ENCODE measurements around the gene SHANK2. TPM values are rescaled to one million over a fixed set of nuclear protein-coding genes. Genes with fewer than 3 reads are reported as not detected.

SHANK2 gene
- total RNA-seq, 1 experiment from 2014 or later: 0.71 TPM

- CTCF ChIA-PET: no interaction called here
- peaks cover 3% of the 10 kb centered on the region for H3K4me1 ChIP-seq (ENCODE audit: insufficient read depth, low read length, poor library complexity, severe bottlenecking)
- no peak for DNase-seq (ENCODE audit: low spot score)
- no peaks in the 10 kb centered on the region for H3K36me3 ChIP-seq (ENCODE audit: insufficient read depth, low read length, poor library complexity, severe bottlenecking)
- no peak for TF ChIP-seq EZH2 (IDR thresholded peaks at IDR 0.05; ENCODE audit: borderline replicate concordance, low read depth, low read length, poor library complexity, severe bottlenecking)
- TF ChIP-seq CTCF (conservative IDR thresholded peaks at IDR 0.05; ENCODE audit: low read depth, low read length): no peak
- intact Hi-C loops (cut with micrococcal nuclease; ENCODE audit: unreplicated experiment): no loop called here
- H3K27ac ChIP-seq (ENCODE audit: low read depth, low read length, poor library complexity, severe bottlenecking): no peak overlapping the region
- H3K27me3 ChIP-seq (replicated peaks; ENCODE audit: insufficient read depth, low read depth, low read length, poor library complexity): peaks cover 50% of the 10 kb centered on the region
- H3K9me3 ChIP-seq (ENCODE audit: low read depth, low read length, poor library complexity, severe bottlenecking): no peaks in the 10 kb centered on the region
- BruUV-seq (replicated peaks): no TSS peak
- POLR2A ChIA-PET (ENCODE audit: low non-redundant PET): interaction anchor here (0.6 kb wide), 1 partner anchor 1385 kb away, joined by 3 read pairs; no protein-coding TSS in a partner anchor
- H3K4me3 ChIP-seq (ENCODE audit: low read depth, low read length, poor library complexity, severe bottlenecking): no peak overlapping the region
These were observed 2.9 kb upstream of the SHANK2 start for GRCh38 chr11:71255323-71255722.

GRCh38 chr11:71253794-71254193, 1.4 kb upstream of the SHANK2 start:
- H3K27ac ChIP-seq (ENCODE audit: low read depth, low read length, poor library complexity, severe bottlenecking): no peak overlapping the region
- H3K9me3 ChIP-seq (ENCODE audit: low read depth, low read length, poor library complexity, severe bottlenecking): no peaks in the 10 kb centered on the region
- TF ChIP-seq EZH2 (IDR thresholded peaks at IDR 0.05; ENCODE audit: borderline replicate concordance, low read depth, low read length, poor library complexity, severe bottlenecking): no peak
- TF ChIP-seq CTCF (conservative IDR thresholded peaks at IDR 0.05; ENCODE audit: low read depth, low read length): no peak
- no peak overlapping the region for H3K4me3 ChIP-seq (ENCODE audit: low read depth, low read length, poor library complexity, severe bottlenecking)
- DNase-seq (ENCODE audit: low spot score): no peak
- peaks cover 3% of the 10 kb centered on the region for H3K4me1 ChIP-seq (ENCODE audit: insufficient read depth, low read length, poor library complexity, severe bottlenecking)
- BruUV-seq (replicated peaks): no TSS peak
- ChIA-PET POLR2A (ENCODE audit: low non-redundant PET) (no interaction called here), CTCF (no interaction called here)
- H3K27me3 ChIP-seq (replicated peaks; ENCODE audit: insufficient read depth, low read depth, low read length, poor library complexity): peaks cover 64% of the 10 kb centered on the region
- intact Hi-C loops (cut with micrococcal nuclease; ENCODE audit: unreplicated experiment): no loop called here
- H3K36me3 ChIP-seq (ENCODE audit: insufficient read depth, low read length, poor library complexity, severe bottlenecking): no peaks in the 10 kb centered on the region

- H3K36me3 ChIP-seq (ENCODE audit: insufficient read depth, low read length, poor library complexity, severe bottlenecking): no peaks in the 10 kb centered on the region
- CTCF ChIA-PET: interaction anchor here (0.5 kb wide), 1 partner anchor 164 kb away, joined by 3 read pairs; no protein-coding TSS in a partner anchor
- no peak overlapping the region for H3K27ac ChIP-seq (ENCODE audit: low read depth, low read length, poor library complexity, severe bottlenecking)
- H3K27me3 ChIP-seq (replicated peaks; ENCODE audit: insufficient read depth, low read depth, low read length, poor library complexity): peaks cover 67% of the 10 kb centered on the region
- no TSS peak for BruUV-seq (replicated peaks)
- H3K4me1 ChIP-seq (ENCODE audit: insufficient read depth, low read length, poor library complexity, severe bottlenecking): peaks cover 3% of the 10 kb centered on the region
- peak overlapping the region; percentile 36 for H3K4me3 ChIP-seq (ENCODE audit: low read depth, low read length, poor library complexity, severe bottlenecking)
- no peaks in the 10 kb centered on the region for H3K9me3 ChIP-seq (ENCODE audit: low read depth, low read length, poor library complexity, severe bottlenecking)
- peak; percentile 65 for TF ChIP-seq EZH2 (IDR thresholded peaks at IDR 0.05; ENCODE audit: borderline replicate concordance, low read depth, low read length, poor library complexity, severe bottlenecking)
- no peak for TF ChIP-seq CTCF (conservative IDR thresholded peaks at IDR 0.05; ENCODE audit: low read depth, low read length)
- POLR2A ChIA-PET (ENCODE audit: low non-redundant PET): no interaction called here
- intact Hi-C loops (cut with micrococcal nuclease; ENCODE audit: unreplicated experiment): no loop called here
- no peak for DNase-seq (ENCODE audit: low spot score)
These were observed 673 bp upstream of the SHANK2 start for GRCh38 chr11:71252770-71253730.
